Measurements from ENCODE around the gene IGLL1. TPM values are rescaled to one million over a fixed set of nuclear protein-coding genes. Genes with fewer than 3 reads are reported as not detected.

The IGLL1 gene
- total RNA-seq, 1 donor from 2014 or later, result not detected

GRCh38 chr22:23534851-23535717, 45.0 kb downstream of the IGLL1 start:
- Histone ChIP-seq H3K9ac (ENCODE audit: low read length) (no peak overlapping the region), H3K4me1 (ENCODE audit: insufficient read depth, low read length) (no peaks in the 10 kb centered on the region), H4K20me1 (ENCODE audit: insufficient read depth, low read length) (no peaks in the 10 kb centered on the region), H3K4me2 (ENCODE audit: low read length) (no peak overlapping the region), H3K79me2 (ENCODE audit: insufficient read depth, low read length) (no peaks in the 10 kb centered on the region), H3K27me3 (ENCODE audit: insufficient read depth, low read length) (no peaks in the 10 kb centered on the region), H3K9me3 (ENCODE audit: insufficient read depth, low read depth, low read length) (no peaks in the 10 kb centered on the region), H3K27ac (ENCODE audit: low read depth, low read length) (no peak overlapping the region), H3K4me3 (ENCODE audit: insufficient read depth, low read depth, low read length) (no peak overlapping the region), H3K36me3 (ENCODE audit: insufficient read depth, low read length) (no peaks in the 10 kb centered on the region), H2AFZ (ENCODE audit: low read depth, low read length) (no peak overlapping the region)
- H3K4me1 Mint-ChIP-seq (ENCODE audit: low read depth, unreplicated experiment), result peaks cover 8% of the 10 kb centered on the region
- H3K9me3 Mint-ChIP-seq (ENCODE audit: unreplicated experiment), result no peaks in the 10 kb centered on the region
- H3K4me3 Mint-ChIP-seq (ENCODE audit: unreplicated experiment), result no peak overlapping the region
- TF ChIP-seq CTCF (IDR thresholded peaks at IDR 0.05; ENCODE audit: insufficient read depth, low read depth, low read length), result no peak
- no peak for TF ChIP-seq EZH2 (IDR thresholded peaks at IDR 0.05; ENCODE audit: insufficient read depth, low read length)
- no peaks in the 10 kb centered on the region for H3K36me3 Mint-ChIP-seq (ENCODE audit: low read depth, unreplicated experiment)
- FAIRE-seq (no peak), DNase-seq (ENCODE audit: low read depth) (no peak)
- no peak overlapping the region for H3K27ac Mint-ChIP-seq (ENCODE audit: unreplicated experiment)
- peaks cover 40% of the 10 kb centered on the region for H3K27me3 Mint-ChIP-seq (ENCODE audit: low read depth, unreplicated experiment)

GRCh38 chr22:23534201-23534850, 45.8 kb downstream of the IGLL1 start:
- Histone ChIP-seq H3K9ac (ENCODE audit: low read length) (no peak overlapping the region), H3K27me3 (ENCODE audit: insufficient read depth, low read length) (no peaks in the 10 kb centered on the region), H3K79me2 (ENCODE audit: insufficient read depth, low read length) (no peaks in the 10 kb centered on the region), H4K20me1 (ENCODE audit: insufficient read depth, low read length) (no peaks in the 10 kb centered on the region), H2AFZ (ENCODE audit: low read depth, low read length) (no peak overlapping the region), H3K36me3 (ENCODE audit: insufficient read depth, low read length) (no peaks in the 10 kb centered on the region), H3K4me3 (ENCODE audit: insufficient read depth, low read depth, low read length) (no peak overlapping the region), H3K9me3 (ENCODE audit: insufficient read depth, low read depth, low read length) (no peaks in the 10 kb centered on the region), H3K27ac (ENCODE audit: low read depth, low read length) (no peak overlapping the region), H3K4me1 (ENCODE audit: insufficient read depth, low read length) (no peaks in the 10 kb centered on the region), H3K4me2 (ENCODE audit: low read length) (no peak overlapping the region)
- DNase-seq (ENCODE audit: low read depth) (no peak), FAIRE-seq (no peak)
- peaks cover 8% of the 10 kb centered on the region for H3K4me1 Mint-ChIP-seq (ENCODE audit: low read depth, unreplicated experiment)
- no peaks in the 10 kb centered on the region for H3K9me3 Mint-ChIP-seq (ENCODE audit: unreplicated experiment)
- no peak overlapping the region for H3K27ac Mint-ChIP-seq (ENCODE audit: unreplicated experiment)
- no peak overlapping the region for H3K4me3 Mint-ChIP-seq (ENCODE audit: unreplicated experiment)
- peaks cover 41% of the 10 kb centered on the region for H3K27me3 Mint-ChIP-seq (ENCODE audit: low read depth, unreplicated experiment)
- TF ChIP-seq CTCF (IDR thresholded peaks at IDR 0.05; ENCODE audit: insufficient read depth, low read depth, low read length), result no peak
- no peak for TF ChIP-seq EZH2 (IDR thresholded peaks at IDR 0.05; ENCODE audit: insufficient read depth, low read length)
- no peaks in the 10 kb centered on the region for H3K36me3 Mint-ChIP-seq (ENCODE audit: low read depth, unreplicated experiment)
